ENCODE measurements around the gene PLA2G4C. TPM values are rescaled to one million over a fixed set of nuclear protein-coding genes. Genes with fewer than 3 reads are reported as not detected.

The PLA2G4C gene
- total RNA-seq, 1 donor from 2014 or later = 4.1 TPM

DNA sequence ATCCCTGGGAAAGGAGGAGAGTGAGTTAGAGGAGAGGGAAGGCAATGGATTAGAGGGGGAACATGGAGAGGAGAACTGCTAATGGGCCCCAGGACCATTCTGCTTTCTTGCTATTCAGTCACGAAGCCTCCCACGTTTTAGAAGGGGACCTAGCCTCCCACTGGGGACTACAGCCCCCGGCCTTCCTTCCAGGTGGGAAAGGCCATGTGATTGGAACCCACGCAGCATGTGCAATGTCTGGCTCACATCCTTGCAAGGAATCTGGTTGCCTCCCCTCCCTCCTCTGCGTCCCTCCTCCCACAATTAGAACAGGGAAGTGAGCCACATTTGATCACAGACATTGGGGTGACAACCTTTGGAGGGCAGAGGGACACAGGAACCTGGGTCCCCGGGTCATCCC lies 22.5 kb upstream of the PLA2G4C start:
- TF ChIP-seq CTCF (IDR thresholded peaks at IDR 0.05; ENCODE audit: insufficient read depth, low read depth, low read length) = no peak
- TF ChIP-seq EZH2 (IDR thresholded peaks at IDR 0.05; ENCODE audit: insufficient read depth, low read length) = no peak
- no peak overlapping the region for H3K27ac ChIP-seq (ENCODE audit: low read depth, low read length)
- no peak overlapping the region for H3K9ac ChIP-seq (ENCODE audit: low read length)
- H4K20me1 ChIP-seq (ENCODE audit: insufficient read depth, low read length) = no peaks in the 10 kb centered on the region
- no peak overlapping the region for H3K4me2 ChIP-seq (ENCODE audit: low read length)
- H3K4me3 ChIP-seq (ENCODE audit: insufficient read depth, low read depth, low read length) = no peak overlapping the region
- Mint-ChIP-seq H3K4me1 (ENCODE audit: low read depth, unreplicated experiment) (no peaks in the 10 kb centered on the region), H3K27ac (ENCODE audit: unreplicated experiment) (no peak overlapping the region), H3K36me3 (ENCODE audit: low read depth, unreplicated experiment) (peaks cover 20% of the 10 kb centered on the region), H3K4me3 (ENCODE audit: unreplicated experiment) (no peak overlapping the region), H3K27me3 (ENCODE audit: low read depth, unreplicated experiment) (no peaks in the 10 kb centered on the region), H3K9me3 (ENCODE audit: unreplicated experiment) (peaks cover 3% of the 10 kb centered on the region)
- H2AFZ ChIP-seq (ENCODE audit: low read depth, low read length) = no peak overlapping the region
- no peaks in the 10 kb centered on the region for H3K9me3 ChIP-seq (ENCODE audit: insufficient read depth, low read depth, low read length)
- H3K27me3 ChIP-seq (ENCODE audit: insufficient read depth, low read length) = no peaks in the 10 kb centered on the region
- FAIRE-seq = no peak
- DNase-seq (ENCODE audit: low read depth) = no peak
- H3K36me3 ChIP-seq (ENCODE audit: insufficient read depth, low read length) = peaks cover 3% of the 10 kb centered on the region
- no peaks in the 10 kb centered on the region for H3K4me1 ChIP-seq (ENCODE audit: insufficient read depth, low read length)
- H3K79me2 ChIP-seq (ENCODE audit: insufficient read depth, low read length) = no peaks in the 10 kb centered on the region

- Histone ChIP-seq H3K36me3 (ENCODE audit: insufficient read depth, low read length) (peaks cover 7% of the 10 kb centered on the region), H3K9me3 (ENCODE audit: insufficient read depth, low read depth, low read length) (no peaks in the 10 kb centered on the region), H3K4me1 (ENCODE audit: insufficient read depth, low read length) (peaks cover 19% of the 10 kb centered on the region), H3K4me3 (ENCODE audit: insufficient read depth, low read depth, low read length) (no peak overlapping the region), H2AFZ (ENCODE audit: low read depth, low read length) (no peak overlapping the region), H3K27ac (ENCODE audit: low read depth, low read length) (no peak overlapping the region), H4K20me1 (ENCODE audit: insufficient read depth, low read length) (no peaks in the 10 kb centered on the region), H3K9ac (ENCODE audit: low read length) (no peak overlapping the region), H3K4me2 (ENCODE audit: low read length) (no peak overlapping the region), H3K79me2 (ENCODE audit: insufficient read depth, low read length) (no peaks in the 10 kb centered on the region), H3K27me3 (ENCODE audit: insufficient read depth, low read length) (no peaks in the 10 kb centered on the region)
- Mint-ChIP-seq H3K4me3 (ENCODE audit: unreplicated experiment) (no peak overlapping the region), H3K4me1 (ENCODE audit: low read depth, unreplicated experiment) (peaks cover 10% of the 10 kb centered on the region), H3K9me3 (ENCODE audit: unreplicated experiment) (peaks cover 8% of the 10 kb centered on the region), H3K36me3 (ENCODE audit: low read depth, unreplicated experiment) (peaks cover 31% of the 10 kb centered on the region), H3K27me3 (ENCODE audit: low read depth, unreplicated experiment) (no peaks in the 10 kb centered on the region), H3K27ac (ENCODE audit: unreplicated experiment) (no peak overlapping the region)
- TF ChIP-seq EZH2 (IDR thresholded peaks at IDR 0.05; ENCODE audit: insufficient read depth, low read length) (no peak), CTCF (IDR thresholded peaks at IDR 0.05; ENCODE audit: insufficient read depth, low read depth, low read length) (no peak)
- DNase-seq (ENCODE audit: low read depth) = no peak
- no peak for FAIRE-seq
Measured at GRCh38 chr19:48127561-48127960, 16.9 kb upstream of the PLA2G4C start.

DNA sequence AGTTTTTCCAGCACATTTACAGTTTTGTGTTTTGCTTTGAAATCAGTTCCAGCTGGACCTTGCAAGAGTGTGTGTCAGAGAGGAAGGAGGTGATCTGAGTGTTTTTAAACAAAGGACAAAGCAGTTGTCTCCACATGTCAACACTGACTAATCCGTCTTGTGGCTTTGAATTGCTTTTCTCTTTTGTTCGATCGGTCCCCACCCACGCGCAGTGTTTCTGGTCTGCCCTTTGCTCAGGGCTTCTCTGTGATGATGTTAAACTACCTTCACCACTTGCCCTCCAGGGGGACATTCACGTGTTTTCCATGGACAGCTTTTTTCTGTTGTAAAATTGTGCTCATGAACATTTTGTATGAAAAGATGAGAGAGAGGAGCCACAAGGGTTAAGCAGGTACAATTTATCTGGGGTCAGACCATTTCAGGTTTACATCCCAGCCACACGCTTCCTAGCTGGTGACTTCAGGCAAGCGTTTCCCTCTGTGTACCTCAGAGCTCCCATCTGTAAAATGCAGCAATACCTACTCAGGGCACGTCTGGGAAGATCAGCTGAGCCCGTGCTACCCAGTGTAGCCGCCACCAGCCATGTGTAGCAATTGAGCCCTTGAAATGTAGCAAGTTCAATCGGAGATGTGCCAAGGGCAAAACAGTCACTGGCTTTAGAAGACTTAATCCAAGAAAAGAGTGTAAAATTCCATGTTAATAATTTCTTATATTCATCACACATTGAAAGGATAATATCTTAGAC lies 13.5 kb upstream of the PLA2G4C start:
- Mint-ChIP-seq H3K4me3 (ENCODE audit: unreplicated experiment) (no peak overlapping the region), H3K4me1 (ENCODE audit: low read depth, unreplicated experiment) (peaks cover 16% of the 10 kb centered on the region), H3K9me3 (ENCODE audit: unreplicated experiment) (peaks cover 14% of the 10 kb centered on the region), H3K36me3 (ENCODE audit: low read depth, unreplicated experiment) (peaks cover 31% of the 10 kb centered on the region), H3K27ac (ENCODE audit: unreplicated experiment) (peak overlapping the region; percentile 12), H3K27me3 (ENCODE audit: low read depth, unreplicated experiment) (no peaks in the 10 kb centered on the region)
- TF ChIP-seq CTCF (IDR thresholded peaks at IDR 0.05; ENCODE audit: insufficient read depth, low read depth, low read length) (peak; percentile 38), EZH2 (IDR thresholded peaks at IDR 0.05; ENCODE audit: insufficient read depth, low read length) (no peak)
- H3K9ac ChIP-seq (ENCODE audit: low read length) = peak overlapping the region; percentile 40
- peaks cover 4% of the 10 kb centered on the region for H3K36me3 ChIP-seq (ENCODE audit: insufficient read depth, low read length)
- peaks cover 19% of the 10 kb centered on the region for H3K4me1 ChIP-seq (ENCODE audit: insufficient read depth, low read length)
- no peaks in the 10 kb centered on the region for H3K79me2 ChIP-seq (ENCODE audit: insufficient read depth, low read length)
- no peaks in the 10 kb centered on the region for H4K20me1 ChIP-seq (ENCODE audit: insufficient read depth, low read length)
- H3K27ac ChIP-seq (ENCODE audit: low read depth, low read length) = peak overlapping the region; percentile 35
- peak overlapping the region; percentile 38 for H3K4me2 ChIP-seq (ENCODE audit: low read length)
- H3K4me3 ChIP-seq (ENCODE audit: insufficient read depth, low read depth, low read length) = no peak overlapping the region
- H3K27me3 ChIP-seq (ENCODE audit: insufficient read depth, low read length) = no peaks in the 10 kb centered on the region
- FAIRE-seq (no peak), DNase-seq (ENCODE audit: low read depth) (peak; percentile 89)
- no peak overlapping the region for H2AFZ ChIP-seq (ENCODE audit: low read depth, low read length)
- no peaks in the 10 kb centered on the region for H3K9me3 ChIP-seq (ENCODE audit: insufficient read depth, low read depth, low read length)

Data from astrocyte (in vitro differentiated cells and primary cell).